ENCODE results near the gene FAM83G.
"Not testable (repeated sequence)": the region's sequence is repeated elsewhere in the genome, so short reads cannot be mapped to it uniquely, and the experiment has no call there.

The FAM83G gene

DNA sequence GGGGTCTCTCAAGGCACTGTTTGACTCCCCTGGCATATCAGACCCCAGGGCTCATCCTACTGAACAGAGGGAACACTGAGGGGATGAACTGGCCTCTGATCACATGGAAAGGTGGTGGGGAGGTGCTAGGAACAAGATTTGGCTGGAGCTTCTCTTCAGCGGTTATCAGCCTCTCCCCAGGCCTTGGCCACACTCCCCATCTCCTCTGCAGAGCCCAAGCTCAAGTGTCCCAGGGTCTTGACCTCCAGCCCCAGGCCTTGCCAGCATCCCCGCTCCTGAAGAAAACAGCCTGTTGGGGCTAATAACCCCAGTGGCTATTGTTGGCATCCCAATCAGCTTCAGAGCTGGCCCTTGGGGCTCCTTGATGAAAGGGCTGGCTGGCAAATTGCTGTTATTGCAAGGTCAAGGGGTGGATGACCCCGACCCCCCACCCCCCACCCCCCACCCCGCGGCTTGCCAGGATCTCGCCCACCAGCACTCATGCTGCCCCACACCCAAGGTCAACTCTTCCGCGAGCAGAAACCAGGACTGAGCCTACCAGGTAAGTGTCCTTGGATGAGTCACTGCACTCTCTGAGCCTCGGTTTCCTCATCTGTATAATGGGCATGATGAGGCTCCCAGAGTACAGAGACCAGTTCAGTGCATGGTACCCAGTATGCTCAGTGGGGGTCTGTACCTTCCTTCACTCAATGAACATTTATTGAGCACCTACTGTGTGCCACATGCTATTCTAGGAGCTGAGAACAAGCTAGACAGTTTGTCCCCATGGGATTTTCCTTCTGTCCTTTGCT is 18.8 kb upstream of the FAM83G start:
- DNase-seq, result no peak

GRCh38 chr17:19022747-19023146 is 18.2 kb upstream of the FAM83G start:
- DNase-seq, result no peak

- no peak for DNase-seq
Observed at GRCh38 chr17:19022128-19022527, 17.6 kb upstream of the FAM83G start.

GRCh38 chr17:19021622-19022083 is 17.1 kb upstream of the FAM83G start:
- DNase-seq, result no peak

- not testable (repeated sequence) for DNase-seq
Observed at GRCh38 chr17:19021011-19021621, 16.6 kb upstream of the FAM83G start.

- DNase-seq, result no peak
Observed at GRCh38 chr17:19020016-19020415, 15.5 kb upstream of the FAM83G start.

DNA sequence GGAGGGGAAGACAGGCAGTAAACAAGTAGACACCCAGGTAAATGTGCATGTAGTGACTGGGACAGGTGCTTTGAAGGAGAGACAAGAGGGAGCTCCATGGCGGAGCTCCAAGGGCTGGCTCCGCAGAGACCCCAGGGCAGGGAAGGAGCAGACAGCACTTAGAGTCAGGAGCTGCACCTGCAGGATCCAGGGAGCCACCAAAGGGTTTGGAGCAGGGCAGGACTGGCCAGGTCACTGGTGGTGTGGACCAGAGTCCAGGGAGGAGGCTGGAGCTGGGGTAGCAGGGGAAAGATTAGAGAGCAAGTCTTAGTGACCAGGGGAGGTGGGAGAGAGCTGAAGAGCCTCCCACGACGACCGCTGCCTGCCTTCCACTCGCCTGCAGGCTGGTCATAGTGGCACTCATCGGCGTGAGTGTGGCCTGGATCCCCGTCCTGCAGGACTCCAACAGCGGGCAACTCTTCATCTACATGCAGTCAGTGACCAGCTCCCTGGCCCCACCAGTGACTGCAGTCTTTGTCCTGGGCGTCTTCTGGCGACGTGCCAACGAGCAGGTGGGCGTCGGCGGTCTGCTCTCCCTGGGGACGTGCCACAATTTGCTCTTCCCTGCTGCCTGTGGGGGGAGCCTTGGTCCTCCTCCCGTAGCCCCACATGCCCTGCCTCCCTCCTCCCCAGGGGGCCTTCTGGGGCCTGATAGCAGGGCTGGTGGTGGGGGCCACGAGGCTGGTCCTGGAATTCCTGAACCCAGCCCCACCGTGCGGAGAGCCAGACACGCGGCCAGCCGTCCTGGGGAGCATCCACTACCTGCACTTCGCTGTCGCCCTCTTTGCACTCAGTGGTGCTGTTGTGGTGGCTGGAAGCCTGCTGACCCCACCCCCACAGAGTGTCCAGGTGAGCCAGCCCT is 14.7 kb upstream of the FAM83G start:
- peak; percentile 52 for DNase-seq

- no peak for DNase-seq
Observed at GRCh38 chr17:19018600-19018950, 14.0 kb upstream of the FAM83G start.

DNA sequence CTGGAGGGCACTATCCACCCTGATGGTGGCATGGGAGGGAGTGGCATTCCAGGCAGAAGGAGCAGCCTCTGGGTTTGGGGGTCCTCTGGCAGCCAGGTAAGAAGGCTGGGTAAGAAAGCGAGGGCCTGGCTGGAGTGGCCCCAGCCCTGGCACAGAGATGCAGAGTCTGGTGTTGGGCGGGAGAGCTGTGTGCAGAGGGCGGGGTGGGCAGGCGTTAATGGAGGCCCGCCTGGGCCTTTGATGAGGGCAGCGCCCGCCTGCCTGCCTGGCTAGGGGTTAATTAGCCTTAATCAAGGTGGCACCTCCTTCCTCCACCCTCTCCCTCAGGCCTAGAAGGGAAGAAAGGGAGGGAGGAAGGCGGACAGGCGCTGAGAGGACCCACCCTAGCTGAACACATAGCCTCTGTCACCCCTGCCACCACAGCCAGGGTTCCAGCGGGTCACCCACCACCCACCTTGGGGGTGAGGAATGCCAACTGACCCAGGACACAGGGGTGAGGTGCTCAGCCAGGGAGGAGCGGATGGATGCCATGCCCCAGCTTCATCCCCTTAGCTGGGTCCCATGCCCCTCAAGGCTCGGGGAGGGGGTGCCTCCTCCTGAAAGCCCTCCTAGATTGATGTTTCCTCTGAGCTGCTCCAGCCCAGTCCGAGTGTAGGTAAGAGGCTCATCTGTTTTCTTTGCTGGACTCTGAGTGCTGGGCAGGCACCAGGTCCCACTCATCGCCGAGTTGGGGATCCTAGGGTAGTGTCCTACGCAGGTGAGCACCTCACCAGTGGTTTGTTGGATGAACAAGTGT is 13.4 kb upstream of the FAM83G start:
- DNase-seq, result no peak

DNA sequence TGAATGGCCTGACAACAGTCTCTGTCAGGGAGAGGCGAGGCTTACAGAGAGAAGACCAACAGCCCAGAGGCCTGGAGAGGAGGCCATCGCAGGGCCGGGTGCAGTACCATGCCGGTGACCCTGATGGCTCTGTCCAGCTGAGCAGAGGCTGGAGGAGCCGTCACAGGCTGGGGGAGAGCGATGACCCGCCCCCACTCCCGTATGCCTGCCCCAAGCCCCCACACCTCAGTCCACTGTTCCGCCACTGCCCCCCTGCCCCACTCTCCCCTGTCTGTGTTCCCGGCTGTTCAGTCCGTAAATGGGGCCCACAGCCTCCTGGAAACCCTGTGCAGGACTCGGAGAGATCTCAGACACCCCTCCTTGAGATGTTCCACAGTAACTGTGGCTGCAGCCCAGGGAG is 12.8 kb upstream of the FAM83G start:
- DNase-seq, result no peak

DNA sequence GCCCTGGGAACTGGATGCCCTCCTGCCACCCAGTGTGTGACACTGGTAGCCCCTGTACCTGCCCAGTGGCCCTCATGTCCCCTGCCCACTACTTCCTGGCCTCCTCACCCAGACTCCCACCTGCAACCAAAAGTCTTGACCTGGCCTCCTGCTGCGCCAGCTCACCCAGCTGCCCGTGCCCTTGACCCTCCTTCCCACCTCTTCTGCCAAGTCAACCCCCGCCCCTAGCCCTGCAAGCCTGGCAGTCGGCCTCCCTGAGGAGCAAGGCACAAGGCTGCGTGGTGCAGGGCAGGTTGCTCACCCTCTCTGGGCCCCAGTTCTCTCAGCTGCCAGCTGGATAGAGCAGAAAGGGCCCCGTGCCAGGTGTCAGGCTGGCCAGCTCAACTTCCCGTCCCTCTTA is 12.3 kb upstream of the FAM83G start:
- DNase-seq, result no peak

GRCh38 chr17:19016297-19016696 is 11.7 kb upstream of the FAM83G start:
- no peak for DNase-seq

DNA sequence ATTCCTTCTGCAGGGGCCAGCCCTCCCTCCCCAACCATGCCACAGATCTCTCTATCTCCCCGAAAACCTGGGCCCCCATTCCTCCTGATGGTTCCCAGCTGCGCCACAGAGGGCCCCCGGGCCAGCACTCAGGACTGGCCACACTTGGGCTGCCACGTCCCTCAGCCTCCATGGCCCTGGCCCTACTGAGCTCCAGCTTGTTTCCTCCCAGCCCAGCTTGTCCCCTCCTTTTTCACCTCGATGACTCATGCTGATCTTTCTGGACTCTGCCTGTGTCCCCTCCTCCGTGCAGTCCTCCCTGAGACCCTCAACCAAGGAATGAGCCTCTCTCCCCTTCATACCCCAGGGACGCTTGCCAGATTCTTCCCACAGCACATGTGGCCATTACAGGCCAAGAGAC is 10.9 kb upstream of the FAM83G start:
- DNase-seq, result no peak

DNA sequence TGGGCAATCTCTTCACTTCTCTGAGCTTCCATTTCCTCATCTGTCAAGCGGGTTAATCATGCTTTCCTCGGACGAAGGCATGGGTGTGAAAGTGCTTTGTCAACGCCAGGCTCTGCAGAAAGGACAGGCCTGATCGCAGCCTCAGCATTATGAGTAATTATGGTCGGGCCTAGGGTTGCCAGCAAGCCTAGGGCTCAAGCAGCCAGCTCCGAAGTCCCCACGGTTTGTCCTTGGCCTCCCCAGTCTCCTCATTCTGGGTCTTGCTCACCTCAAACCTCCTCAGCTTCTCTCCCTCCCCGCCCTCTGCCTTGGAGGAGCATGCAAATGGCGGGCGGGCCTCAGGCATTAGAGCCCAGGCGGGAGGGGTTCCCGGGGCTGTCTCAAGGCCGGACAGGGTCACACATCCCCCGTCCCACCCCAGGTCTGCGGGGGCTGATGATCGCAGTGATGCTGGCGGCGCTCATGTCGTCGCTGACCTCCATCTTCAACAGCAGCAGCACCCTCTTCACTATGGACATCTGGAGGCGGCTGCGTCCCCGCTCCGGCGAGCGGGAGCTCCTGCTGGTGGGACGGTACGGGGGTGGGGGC is 10.2 kb upstream of the FAM83G start:
- DNase-seq, result no peak

GRCh38 chr17:19013806-19014627 is 9.5 kb upstream of the FAM83G start:
- DNase-seq, result no peak

DNA sequence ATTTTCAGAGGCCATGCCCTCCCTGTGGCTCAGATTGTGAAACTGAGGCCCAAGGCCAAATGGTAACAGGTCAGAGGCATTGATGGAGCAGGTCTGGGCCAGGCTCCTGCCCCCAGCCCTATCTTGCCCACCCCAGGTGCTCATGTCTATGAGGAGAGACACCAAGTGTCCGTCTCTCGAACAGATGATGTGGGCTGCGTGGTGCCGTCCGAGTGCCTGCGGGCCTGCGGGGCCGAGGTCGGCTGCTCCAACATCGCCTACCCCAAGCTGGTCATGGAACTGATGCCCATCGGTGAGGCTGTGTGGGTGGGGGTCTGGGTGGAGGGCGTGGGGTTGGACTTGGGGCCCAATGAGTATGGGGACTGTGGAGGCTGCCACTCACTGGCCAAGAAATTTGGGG is 8.7 kb upstream of the FAM83G start:
- DNase-seq, result no peak

DNA sequence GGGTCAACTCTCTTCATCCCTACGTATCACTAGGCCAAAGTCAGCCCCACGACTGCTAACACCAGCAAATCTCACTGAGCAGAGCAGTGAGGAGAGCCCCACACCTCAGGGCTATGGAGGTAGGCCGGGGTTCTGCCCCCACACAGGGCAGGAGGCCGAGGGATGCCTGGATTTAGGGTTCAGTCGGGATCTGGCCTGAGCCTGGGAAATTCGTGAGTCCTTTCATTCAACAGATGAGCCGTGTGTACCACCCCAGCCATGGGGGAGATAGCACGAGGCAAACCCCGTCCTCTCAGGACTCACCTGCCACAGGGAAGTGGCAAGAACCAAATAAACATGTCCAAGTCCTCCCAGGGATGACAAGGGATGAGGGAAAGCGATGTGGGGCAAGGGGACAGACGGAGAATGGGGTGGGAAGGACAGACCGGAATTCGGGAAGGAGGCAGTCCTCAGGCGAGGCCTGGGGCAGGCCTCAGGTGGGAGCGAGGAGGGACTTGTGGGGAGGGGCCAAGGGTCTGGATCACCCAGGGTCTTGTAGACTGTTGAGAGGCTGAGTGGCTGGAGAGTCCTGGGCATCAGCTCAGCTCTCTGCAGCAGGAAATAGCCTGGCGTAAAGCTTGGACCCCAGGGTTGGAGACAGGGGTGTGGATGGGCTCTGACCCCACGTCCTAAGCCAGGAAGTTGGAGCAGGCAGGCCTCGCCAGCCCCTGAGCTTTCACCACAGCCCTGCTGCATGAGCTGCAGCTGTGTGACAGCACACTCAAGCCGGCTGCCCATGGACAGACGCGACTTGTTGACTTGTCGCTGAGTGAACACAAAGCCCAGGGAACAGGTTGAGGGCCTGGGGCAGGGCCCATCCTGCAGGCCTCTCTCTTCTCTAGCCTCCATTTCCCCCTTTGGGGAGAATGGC is 7.9 kb upstream of the FAM83G start:
- DNase-seq, result no peak

DNA sequence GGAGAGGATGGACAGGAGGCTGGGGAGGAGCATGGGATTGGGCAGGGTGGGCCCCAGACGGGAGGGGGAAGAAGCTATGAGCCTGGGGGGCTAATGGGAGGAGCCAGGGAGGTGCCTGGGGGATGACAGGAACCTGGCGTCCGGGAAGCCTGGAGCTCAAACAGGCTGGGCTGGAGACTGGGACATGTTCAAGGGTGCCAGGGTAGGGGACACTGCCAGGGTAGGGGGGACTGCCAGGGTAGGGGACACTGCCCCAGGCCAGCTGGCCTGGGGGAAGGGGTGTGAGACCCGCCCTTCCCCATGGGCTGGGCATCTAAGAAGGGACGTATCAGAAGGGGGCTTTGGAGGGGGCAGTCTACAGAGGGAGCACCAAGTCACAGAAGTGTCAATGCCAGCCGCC is 7.0 kb upstream of the FAM83G start:
- DNase-seq, result no peak

GRCh38 chr17:19010729-19011505 is 6.4 kb upstream of the FAM83G start:
- DNase-seq, result no peak

DNA sequence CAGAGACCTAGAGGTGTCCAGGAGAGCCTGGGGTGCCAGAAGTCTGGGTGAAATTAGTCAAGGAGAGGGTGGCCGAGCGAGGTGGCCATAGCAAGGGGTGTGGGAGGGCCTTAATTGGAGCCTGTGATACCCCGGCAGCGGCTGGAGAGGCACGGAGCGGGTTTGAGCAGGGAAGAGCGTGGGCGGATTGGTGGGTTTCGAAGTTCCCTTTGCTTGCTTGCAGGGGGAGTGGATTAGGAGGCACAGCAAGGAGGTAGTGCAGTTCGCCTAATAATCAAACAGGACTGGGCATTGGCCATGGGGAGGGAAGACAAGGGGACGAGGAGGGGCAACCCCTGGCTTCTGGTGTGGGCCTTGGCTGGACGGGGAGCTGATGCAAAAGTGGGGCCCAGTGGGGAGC is 5.4 kb upstream of the FAM83G start:
- DNase-seq, result no peak
